Uterus (tissue), 2 donors: ENCODE results near the gene SLCO2A1.

Experiments
- CTCF ChIP-seq, 4 experiments: fragments of 200-600 bp in 2 of 4; fragments of 450-650 bp in 2 of 4; sonication (generic) in 2 of 4; IDR thresholded peaks; one replicate each; pipeline ENCODE4 v1.5.1; 2016 to 2019; ENCODE audit warnings: antibody characterized with exemption in 4 of 4, mild to moderate bottlenecking in 2 of 4, moderate library complexity in 1 of 4
- POLR2A ChIP-seq, 2 donors: fragments of 450-650 bp; IDR thresholded peaks; one replicate each; pipeline ENCODE4 v1.6.1; 2016; ENCODE audit warnings: antibody characterized with exemption in 2 of 2, mild to moderate bottlenecking in 1 of 2, moderate library complexity in 1 of 2

GRCh38 chr3:133977568-133977967 is 52.2 kb downstream of the SLCO2A1 start:
- TF ChIP-seq CTCF (IDR thresholded peaks at IDR 0.05) (no peak), POLR2A (IDR thresholded peaks at IDR 0.05) (no peak)
